ENCODE results near the gene MAP1B. TPM values are rescaled to one million over a fixed set of nuclear protein-coding genes. Genes with fewer than 3 reads are reported as not detected.
A peak's percentile ranks its signal among the peaks of the same experiment; 100 is the strongest.

The MAP1B gene
- polyA plus RNA-seq, 3 donors = 0.02 TPM; not detected in 2

- no peak overlapping the region for H3K4me3 Mint-ChIP-seq
- Histone ChIP-seq H4K20me1 (ENCODE audit: insufficient read depth, low read length) (no peaks in the 10 kb centered on the region), H3K4me2 (replicated peaks; ENCODE audit: extremely low read depth, low read length, poor library complexity, severe bottlenecking) (no peak overlapping the region), H3K9me3 (replicated peaks in 1 of 2; ENCODE audit: control insufficient read depth in 1 of 2, insufficient read depth in 1 of 2, low read length in 2 of 2) (peaks cover 0 to 4% of the 10 kb centered on the region in 2 donors), H3K79me2 (ENCODE audit: insufficient read depth, low read length) (no peaks in the 10 kb centered on the region), H3K36me3 (replicated peaks in 1 of 2; ENCODE audit: control insufficient read depth in 1 of 2, insufficient read depth in 2 of 2, low read length in 2 of 2) (no peaks in the 10 kb centered on the region), H3K9ac (ENCODE audit: insufficient read depth, low read length, poor library complexity, severe bottlenecking) (no peak overlapping the region), H3K4me3 (replicated peaks in 1 of 3; ENCODE audit: low read depth in 2 of 3, low read length in 3 of 3) (no peak overlapping the region), H3K27ac (ENCODE audit: low read depth in 1 of 2, low read length in 2 of 2) (no peak overlapping the region), H3K27me3 (ENCODE audit: control insufficient read depth in 2 of 2, insufficient read depth in 2 of 2, low read length in 2 of 2) (peaks cover 27 to 54% of the 10 kb centered on the region in 2 donors), H2AFZ (ENCODE audit: insufficient read depth, low read depth, low read length, poor library complexity, severe bottlenecking) (no peak overlapping the region), H3K4me1 (ENCODE audit: control insufficient read depth in 1 of 2, insufficient read depth in 2 of 2, low read length in 2 of 2) (no peaks in the 10 kb centered on the region)
- peaks cover 0 to 7% (median 2%) of the 10 kb centered on the region in 7 donors for H3K9me3 Mint-ChIP-seq
- no peak for DNase-seq
- H3K4me1 Mint-ChIP-seq = no peaks in the 10 kb centered on the region
- peaks cover 0 to 2% of the 10 kb centered on the region in 2 donors for H3K36me3 Mint-ChIP-seq
- no peak overlapping the region for H3K27ac Mint-ChIP-seq
- H3K27me3 Mint-ChIP-seq (ENCODE audit: low read depth in 3 of 3) = peaks cover 22 to 46% (median 30%) of the 10 kb centered on the region in 3 donors
- TF ChIP-seq CTCF (IDR thresholded peaks at IDR 0.05) = no peak
- no CpG with 5 or more reads among the region's 1 CpG for WGBS (ENCODE audit: insufficient coverage)
- intact Hi-C loops (cut with micrococcal nuclease) = no loop called here
These were observed 5.4 kb upstream of the MAP1B start for GRCh38 chr5:72101828-72102227.

GRCh38 chr5:72106817-72107130 lies 501 bp upstream of the MAP1B start:
- H3K36me3 ChIP-seq (replicated peaks in 1 of 2; ENCODE audit: control insufficient read depth in 1 of 2, insufficient read depth in 2 of 2, low read length in 2 of 2) = no peaks in the 10 kb centered on the region
- H3K27me3 ChIP-seq (ENCODE audit: control insufficient read depth in 2 of 2, insufficient read depth in 2 of 2, low read length in 2 of 2) = peaks cover 45 to 78% of the 10 kb centered on the region in 2 donors
- DNase-seq = no peak
- H3K4me1 ChIP-seq (ENCODE audit: control insufficient read depth in 1 of 2, insufficient read depth in 2 of 2, low read length in 2 of 2) = peaks cover 0 to 4% of the 10 kb centered on the region in 2 donors
- H3K4me3 ChIP-seq (replicated peaks in 1 of 3; ENCODE audit: low read depth in 2 of 3, low read length in 3 of 3) = no peak overlapping the region
- TF ChIP-seq CTCF (IDR thresholded peaks at IDR 0.05) = no peak
- no peak overlapping the region for H3K27ac ChIP-seq (ENCODE audit: low read depth in 1 of 2, low read length in 2 of 2)
- intact Hi-C loops (cut with micrococcal nuclease) = no loop called here
- no peak overlapping the region for H3K9ac ChIP-seq (ENCODE audit: insufficient read depth, low read length, poor library complexity, severe bottlenecking)
- Mint-ChIP-seq H3K4me1 (peaks cover 8% of the 10 kb centered on the region), H3K36me3 (peaks cover 0 to 7% of the 10 kb centered on the region in 2 donors), H3K27me3 (ENCODE audit: low read depth in 3 of 3) (peaks cover 56 to 71% (median 60%) of the 10 kb centered on the region in 3 donors), H3K4me3 (peak overlapping the region in 1 of 2 donors; percentile 82), H3K27ac (no peak overlapping the region), H3K9me3 (peaks cover 0 to 11% (median 6%) of the 10 kb centered on the region in 7 donors)
- H4K20me1 ChIP-seq (ENCODE audit: insufficient read depth, low read length) = no peaks in the 10 kb centered on the region
- WGBS (ENCODE audit: insufficient coverage) = 31% methylated on average over 7 of the region's 11 CpGs
- H3K9me3 ChIP-seq (replicated peaks in 1 of 2; ENCODE audit: control insufficient read depth in 1 of 2, insufficient read depth in 1 of 2, low read length in 2 of 2) = peaks cover 0 to 5% of the 10 kb centered on the region in 2 donors
- no peak overlapping the region for H3K4me2 ChIP-seq (replicated peaks; ENCODE audit: extremely low read depth, low read length, poor library complexity, severe bottlenecking)
- no peak overlapping the region for H2AFZ ChIP-seq (ENCODE audit: insufficient read depth, low read depth, low read length, poor library complexity, severe bottlenecking)
- no peaks in the 10 kb centered on the region for H3K79me2 ChIP-seq (ENCODE audit: insufficient read depth, low read length)
